Stimulated activated naive CD4-positive, alpha-beta T cell treated with Interleukin-2 at 50 U/mL for 16 hours (primary cell): ENCODE data around the gene PDZD2.

ENCODE experiments used
- DNase-seq: peaks from one replicate; lab custom pipeline; 2025; lab: John Stamatoyannopoulos, UW

Gene PDZD2

DNA sequence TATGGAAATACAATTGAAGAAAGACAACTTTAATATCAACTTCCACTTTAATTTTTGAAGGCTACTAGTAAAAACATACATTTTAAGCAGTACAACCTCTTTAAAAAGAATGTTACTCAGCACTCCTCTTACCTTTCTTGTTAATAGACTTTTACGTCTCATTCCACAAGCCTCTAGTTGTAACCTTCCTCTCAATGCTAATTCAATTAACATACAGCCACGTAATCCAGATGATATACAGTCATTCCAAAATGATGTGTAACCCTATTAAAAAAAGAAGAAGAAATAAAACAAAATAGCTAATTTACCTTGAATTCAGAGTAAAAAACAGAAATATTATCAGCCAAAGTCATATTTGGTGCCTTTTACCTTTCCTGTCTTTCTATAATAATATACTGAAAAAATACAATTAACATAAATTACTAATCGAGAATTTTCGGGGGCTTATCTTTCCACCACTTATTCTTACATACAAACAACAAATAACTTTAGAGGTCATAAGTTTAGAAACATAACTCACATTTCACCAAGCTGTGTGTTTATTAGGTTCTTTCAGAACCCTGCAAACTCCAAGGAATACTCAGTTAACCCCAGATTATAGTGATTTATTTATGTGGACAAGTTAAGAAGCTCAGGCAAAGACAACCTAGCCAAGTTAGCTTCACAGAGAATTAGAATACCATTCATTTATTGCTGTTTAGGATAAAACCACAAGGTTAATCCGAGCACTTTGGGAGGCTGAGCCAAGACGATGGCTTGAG, 504.9 kb downstream of the PDZD2 start:
- no peak for DNase-seq

DNA sequence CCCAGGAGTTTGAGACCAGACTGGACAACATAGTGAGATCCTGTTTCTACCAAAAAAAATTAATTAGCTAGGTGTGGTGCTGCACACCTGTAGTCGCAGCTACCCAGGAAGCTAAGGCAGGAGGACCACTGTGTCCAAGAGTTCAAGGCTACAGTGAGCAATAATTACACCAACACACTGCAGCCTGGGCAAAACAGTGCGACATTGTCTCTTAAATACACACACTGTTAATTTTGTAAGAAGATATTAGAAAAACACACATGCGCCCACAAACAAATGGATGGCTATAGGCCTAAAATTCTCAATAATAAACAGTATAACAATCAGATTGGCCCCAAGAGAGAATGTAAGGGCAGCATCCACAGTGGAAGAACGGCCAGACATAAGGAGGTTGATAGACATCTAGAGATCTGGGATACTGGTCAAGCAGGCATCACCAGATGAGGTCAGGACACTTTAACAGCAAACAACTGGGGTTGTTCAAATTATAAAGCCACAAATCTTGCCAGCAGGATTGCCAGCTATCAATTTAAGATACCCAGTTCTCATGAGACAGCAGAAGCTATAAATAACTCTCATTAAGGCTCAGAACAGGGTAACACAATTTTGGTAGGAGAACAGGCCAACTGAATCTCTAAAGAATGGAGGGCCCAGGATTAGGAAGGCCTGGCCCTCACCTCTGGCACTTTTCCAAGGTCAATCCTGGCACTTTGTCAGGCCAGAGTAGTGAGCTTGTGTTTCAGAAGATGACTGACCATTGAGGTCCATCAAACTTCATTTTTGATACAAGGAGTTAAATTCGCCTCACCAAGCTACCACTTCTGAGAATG, 505.7 kb downstream of the PDZD2 start:
- no peak for DNase-seq

DNA sequence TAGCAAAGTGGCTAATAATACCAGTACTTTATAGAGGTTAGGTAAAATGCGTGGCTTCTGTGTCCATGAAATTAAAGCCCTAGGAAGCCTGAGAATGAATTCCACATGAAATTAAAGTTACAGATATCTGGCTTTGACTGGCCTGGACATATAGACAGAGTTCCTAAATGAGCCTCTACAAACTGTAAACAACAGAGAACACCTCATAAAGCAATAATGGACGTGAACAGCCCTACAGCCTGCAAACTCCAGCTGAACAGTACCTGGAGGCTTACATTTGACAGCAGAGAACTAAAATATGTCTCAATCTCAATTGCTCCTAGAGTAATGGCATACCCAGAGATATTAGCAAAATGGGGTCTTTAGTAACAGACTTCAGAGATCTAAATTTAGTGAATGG, 506.4 kb downstream of the PDZD2 start:
- no peak for DNase-seq

DNA sequence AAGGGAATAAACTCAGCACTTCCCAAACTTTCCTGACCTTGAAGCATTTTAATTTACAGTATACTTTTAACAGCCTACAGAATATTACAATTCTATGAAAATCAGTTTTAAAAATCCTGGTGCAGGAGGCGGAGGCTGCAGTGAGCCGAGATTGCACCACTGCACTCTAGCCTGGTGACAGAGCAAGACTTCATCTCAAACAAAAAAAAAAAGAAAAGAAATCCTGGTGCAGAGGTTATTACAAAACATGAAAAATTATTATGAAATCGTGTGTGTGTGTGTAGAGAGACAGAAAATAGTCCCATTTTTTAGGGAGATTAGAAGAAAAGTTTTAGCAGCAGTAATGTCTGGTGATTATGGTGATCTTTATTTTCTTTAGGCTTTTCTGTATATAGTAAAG, 508.3 kb downstream of the PDZD2 start:
- DNase-seq: no peak

DNA sequence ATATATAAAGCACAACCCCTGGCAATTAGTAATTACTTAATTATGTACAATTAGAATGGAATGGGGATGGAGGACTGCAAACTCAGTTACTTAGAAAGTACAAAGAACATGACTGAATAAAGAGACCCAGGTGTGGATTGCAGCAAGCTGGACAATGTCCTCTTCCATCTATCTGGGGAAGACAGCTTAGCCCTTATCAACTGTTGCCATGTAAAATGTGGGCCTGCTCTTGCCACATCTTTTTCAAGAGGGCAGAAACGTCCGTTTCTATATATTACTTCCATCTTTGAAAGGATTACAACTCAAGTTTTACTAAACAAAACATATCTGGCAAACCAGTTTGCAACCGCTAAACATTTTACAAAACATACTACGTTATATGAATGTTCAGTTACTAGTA, 509.0 kb downstream of the PDZD2 start:
- no peak for DNase-seq

DNA sequence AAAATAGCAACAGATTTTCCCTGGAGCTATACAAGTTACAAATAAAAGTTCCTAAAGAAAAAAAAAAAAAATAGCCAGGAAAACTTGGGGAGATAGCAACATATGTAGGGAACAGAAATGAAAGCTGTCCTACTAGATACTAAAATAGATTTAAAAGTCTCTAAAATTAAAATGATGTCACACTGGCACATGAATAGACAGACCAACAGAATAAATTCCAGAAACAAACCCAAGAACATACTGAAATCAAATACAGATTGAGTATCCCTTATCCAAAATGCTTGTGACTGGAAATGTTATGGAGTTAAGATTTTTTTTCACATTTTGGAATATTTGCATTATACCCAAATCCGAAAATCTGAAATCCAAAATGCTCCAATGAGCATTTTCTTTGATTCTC, 511.4 kb downstream of the PDZD2 start:
- no peak for DNase-seq

DNA sequence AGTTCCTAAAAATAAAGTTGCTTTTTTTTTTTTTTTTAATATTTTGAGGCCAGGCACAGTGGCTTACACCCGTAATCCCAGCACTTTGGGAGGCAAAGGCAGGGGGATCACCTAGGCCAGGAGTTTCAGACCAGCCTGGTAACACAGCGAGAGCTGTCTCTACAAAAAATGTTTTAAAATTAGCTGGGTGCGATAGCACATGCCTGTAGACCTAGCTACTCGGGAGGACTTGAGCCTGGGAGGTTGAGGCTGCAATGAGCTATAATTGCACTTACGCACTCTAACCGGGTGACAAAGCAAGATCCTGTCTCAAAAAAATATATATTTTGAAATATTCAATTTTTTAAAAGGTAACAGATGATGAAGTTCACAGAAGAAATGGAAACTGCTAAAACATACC, 512.3 kb downstream of the PDZD2 start:
- DNase-seq: no peak

DNA sequence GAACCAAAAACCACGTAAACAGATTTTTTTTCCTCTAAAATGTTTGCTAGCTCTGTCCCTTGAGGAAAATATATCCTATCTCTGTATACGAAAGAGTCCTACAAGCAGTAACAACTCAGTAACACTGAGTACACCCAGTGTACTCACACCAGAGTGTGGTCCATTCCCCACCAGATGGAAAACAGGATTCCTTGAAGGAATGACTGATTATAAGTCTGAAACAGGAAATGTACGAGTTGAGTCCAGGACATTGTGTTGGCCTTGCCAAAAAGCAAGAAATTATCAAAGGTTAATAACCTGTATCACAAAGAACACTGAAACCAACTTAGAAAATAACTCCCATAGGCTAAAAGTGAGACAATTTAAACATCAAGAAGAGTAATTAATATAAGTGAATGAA, 514.8 kb downstream of the PDZD2 start:
- no peak for DNase-seq

DNA sequence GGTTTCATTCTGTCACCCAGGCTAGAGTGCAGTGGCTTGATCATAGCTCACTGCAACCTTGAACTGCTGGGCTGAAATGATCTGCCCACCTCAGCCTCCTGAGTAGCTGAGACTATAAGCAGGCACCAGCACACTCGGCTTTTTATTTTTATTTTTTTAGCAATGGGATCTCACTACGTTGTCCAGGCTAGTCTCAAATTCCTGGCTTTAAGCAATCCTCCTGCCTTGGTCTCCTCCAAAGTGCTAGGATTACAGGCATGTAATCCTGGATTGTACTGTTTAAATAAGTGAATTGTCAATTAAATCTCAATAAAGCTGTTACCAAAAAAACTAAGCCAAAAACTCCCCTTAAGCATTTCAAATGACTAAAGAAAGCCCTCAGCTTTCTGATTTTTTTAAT, 516.3 kb downstream of the PDZD2 start:
- no peak for DNase-seq

DNA sequence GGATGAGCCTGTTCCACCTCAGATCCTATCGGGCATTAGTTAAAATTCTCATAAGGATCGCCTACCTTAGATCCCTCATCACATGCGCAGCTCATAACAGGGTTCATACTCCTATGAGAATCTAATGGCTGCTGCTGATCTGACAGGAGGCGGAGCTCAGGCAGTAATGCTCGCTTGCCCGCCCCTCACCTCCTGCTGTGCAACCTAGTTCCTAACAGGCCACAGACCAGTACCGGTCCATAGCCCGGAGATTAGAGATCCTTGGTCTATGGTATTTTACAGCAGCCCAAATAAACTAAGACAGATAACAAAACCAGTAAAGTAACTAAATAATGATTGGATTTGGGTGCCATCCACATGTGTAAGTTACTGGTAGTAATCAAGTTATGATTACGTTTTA, 517.7 kb downstream of the PDZD2 start:
- DNase-seq: no peak

DNA sequence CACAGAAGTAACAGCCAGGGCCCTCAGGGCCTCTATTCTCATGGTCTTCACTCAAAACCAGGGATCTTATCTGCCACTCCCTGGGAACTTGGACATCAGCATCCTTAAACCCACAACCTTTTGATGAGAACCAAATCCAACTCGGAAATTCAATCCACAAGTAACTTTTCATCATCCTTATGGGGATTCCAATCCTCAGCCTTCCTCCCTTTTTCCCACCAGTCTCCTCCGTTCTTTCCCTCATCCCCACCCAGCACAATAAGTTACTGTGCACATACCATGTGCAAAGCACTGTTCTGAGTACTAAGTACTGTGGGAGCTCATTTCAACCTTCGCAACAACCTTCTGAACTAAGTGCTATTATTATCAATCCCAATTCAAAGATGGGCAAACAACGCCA, 518.1 kb downstream of the PDZD2 start:
- DNase-seq: no peak

DNA sequence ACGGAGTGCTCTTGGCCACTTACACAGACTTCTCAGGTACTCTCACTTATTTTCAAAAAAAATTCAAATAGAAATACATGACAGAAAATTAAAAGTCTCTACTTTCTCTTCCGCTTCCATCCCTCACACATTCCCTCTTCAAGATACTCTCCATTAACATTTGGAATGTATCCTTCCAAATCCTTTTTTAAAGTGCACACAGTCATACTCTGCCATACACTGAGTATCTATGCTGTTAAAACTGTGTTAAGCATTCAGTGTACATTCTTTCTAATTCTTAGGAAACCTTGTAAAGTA, 519.7 kb downstream of the PDZD2 start:
- DNase-seq: no peak

DNA sequence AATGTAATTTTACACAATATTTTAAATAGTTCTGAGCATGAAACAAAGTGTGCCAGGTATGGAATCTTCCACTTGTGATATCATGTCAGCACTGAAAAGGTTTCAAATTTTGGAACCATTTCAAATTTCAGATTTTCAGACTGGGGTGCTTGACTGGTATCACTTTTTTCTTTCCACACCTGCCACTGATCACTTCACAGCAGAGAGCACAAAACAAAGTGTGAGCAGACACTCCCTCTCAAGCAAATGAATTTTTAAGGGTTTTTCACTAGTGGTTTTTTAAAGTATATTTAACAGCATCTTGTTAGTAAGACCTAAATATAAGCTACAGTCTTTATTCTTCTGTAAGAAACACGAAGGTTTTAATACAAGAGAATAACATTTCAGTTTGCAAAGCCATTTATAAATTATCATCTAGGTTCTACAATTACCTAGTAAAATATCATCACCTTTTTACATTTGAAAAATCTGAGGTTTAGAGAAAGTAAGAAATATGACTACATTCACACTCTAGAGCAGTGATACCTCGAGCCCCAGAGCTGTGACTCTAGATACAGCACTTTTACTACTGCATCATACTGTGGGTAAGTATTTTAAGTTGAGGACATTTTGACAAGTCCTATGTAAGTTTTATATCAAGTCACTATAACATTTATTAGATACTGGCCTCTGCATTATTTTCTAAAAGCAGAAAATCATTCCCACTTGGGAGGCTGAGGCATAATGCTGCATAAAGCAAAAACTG, 520.6 kb downstream of the PDZD2 start:
- no peak for DNase-seq

DNA sequence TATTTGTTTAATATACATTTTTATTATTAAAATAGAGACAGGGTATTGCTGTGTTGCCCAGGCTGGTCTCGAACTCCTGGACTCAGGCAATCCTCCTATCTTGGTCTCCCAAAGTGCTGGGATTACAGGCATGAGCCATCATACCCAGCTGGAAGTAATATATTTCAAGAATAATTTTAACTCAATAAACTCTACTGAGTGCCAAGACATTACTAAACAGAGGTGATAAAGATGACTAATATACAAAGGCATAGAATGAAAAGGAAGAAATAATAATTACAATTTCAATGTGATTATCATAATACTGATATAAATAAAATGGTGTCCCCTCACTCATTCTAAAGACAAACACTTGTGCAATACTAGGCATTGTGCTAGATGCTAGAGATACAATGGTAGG, 521.3 kb downstream of the PDZD2 start:
- DNase-seq: no peak
